Measurements from ENCODE around the gene PDE4B.

- TF ChIP-seq POLR2AphosphoS5 (IDR thresholded peaks at IDR 0.05) (no peak), CTCF (IDR thresholded peaks at IDR 0.05) (no peak)
Measured at GRCh38 chr1:66278260-66279021, 485.7 kb downstream of the PDE4B start.
